GM21717 (cell line): Measurements from ENCODE around the gene SLC25A31.

ENCODE experiments used
- ATAC-seq: cut with Tn5 transposase; IDR thresholded peaks from one replicate; pipeline ENCODE4 v1.9.1; 2021; ENCODE audit warnings: mild to moderate bottlenecking, moderate library complexity; ENCODE audit not compliant: unreplicated experiment

SLC25A31 gene

DNA sequence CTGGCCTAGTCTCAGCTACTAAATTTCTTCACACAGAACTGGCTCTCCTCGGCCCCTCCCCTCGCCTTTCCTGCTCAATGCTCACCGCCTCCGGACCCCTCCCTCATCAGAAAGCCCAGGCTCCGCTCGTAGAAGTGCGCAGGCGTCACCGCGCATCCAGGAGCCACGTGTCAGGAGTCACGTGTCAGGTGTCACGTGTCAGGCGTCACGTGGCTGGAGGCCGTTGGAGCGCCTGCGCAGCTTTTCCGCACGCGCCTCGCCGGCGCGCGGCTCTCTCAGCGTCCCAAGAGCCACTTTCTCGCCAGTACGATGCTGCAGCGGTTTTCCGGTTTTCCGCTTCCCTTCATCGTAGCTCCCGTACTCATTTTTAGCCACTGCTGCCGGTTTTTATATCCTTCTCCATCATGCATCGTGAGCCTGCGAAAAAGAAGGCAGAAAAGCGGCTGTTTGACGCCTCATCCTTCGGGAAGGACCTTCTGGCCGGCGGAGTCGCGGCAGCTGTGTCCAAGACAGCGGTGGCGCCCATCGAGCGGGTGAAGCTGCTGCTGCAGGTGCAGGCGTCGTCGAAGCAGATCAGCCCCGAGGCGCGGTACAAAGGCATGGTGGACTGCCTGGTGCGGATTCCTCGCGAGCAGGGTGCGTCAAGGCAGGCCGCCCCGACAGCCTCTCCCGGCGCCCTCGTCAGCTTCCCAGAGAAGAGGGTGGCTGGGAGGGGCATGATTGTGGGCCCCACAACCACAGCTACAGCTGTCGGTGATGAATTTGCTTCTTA, at the start of gene SLC25A31:
SLC25A31 (plus strand) TSS at position 259 of the 772 bp plus-strand sequence; CDS start at position 405, 146 bp downstream.
- ATAC-seq: no peak

DNA sequence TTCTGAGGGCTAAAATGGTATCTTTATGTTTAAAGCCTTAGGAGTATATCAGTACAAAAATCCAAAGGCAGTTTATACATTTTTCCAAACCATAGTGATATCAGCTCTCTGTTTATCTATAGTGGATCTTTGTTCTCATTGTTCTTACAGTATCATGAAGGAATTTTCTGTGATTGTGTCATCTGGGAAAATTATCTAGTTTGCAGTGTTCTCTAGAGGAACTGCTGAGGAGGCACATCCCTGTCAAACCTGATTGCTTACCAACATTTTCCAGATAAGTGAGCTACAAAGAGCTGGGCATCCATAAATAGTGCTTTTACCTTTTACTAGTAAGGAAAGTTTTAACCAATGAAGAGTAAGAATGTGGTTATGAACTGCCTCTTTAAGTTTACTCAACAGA, 44.9 kb upstream of the SLC25A31 start:
- ATAC-seq: no peak

DNA sequence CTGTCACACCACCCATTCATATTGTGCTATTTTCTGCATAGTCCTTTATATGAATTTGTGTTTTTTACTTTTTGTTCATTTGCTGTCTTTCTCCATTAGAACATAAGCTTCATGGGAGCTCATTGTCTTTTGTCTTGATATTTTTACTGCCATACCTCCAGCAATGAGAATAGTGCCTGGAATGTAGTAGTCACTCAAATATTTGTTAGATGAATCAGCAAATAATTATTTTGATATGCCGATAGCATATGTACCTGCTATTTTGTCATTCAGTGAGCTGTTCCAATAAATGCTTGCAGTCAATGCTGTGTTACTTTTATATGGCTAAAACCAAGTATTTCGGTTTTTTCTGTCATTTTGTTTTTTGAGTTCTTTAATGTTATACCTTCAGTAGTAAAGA, 43.5 kb upstream of the SLC25A31 start:
- ATAC-seq: no peak

DNA sequence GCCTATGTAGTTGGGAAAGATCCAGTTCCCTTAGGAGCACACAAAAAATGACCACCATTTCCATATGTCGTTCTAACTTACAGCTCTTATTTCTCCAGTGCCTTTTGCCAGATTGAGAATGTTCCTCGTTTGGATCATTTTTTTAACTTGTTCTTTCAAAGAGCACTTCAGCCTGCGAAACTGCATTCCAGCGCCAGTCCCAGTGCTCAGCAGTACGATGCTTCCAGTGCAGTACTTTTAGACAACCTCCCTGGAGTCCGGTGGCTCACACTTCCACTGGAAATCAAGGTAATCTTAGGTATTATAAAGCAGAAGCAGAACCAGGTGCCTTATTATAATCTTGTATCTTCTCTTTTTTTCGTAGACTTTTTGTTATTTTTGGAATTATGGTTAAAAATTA, 42.6 kb upstream of the SLC25A31 start:
- no peak for ATAC-seq

GRCh38 chr4:127698789-127699200, 31.4 kb upstream of the SLC25A31 start:
- ATAC-seq: peak; percentile 100

GRCh38 chr4:127708985-127709384, 21.2 kb upstream of the SLC25A31 start:
- no peak for ATAC-seq

DNA sequence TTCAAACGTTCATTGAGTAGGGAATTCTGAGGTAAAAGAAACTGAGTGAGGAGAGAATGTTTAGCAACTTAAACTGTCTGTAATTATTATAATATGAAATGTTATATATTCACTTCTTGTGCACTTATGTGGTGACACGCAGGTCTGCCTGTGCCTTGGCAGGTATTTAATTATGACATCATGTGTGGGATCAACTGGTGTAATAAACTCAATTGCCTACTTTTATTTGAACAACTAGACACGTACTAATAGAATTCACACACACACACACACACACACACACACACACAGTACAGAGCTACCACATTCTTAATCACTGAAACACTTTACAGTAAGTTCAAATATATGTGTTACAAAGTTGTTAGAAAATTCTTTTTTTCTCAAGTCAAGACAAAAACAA, 20.7 kb upstream of the SLC25A31 start:
- no peak for ATAC-seq

DNA sequence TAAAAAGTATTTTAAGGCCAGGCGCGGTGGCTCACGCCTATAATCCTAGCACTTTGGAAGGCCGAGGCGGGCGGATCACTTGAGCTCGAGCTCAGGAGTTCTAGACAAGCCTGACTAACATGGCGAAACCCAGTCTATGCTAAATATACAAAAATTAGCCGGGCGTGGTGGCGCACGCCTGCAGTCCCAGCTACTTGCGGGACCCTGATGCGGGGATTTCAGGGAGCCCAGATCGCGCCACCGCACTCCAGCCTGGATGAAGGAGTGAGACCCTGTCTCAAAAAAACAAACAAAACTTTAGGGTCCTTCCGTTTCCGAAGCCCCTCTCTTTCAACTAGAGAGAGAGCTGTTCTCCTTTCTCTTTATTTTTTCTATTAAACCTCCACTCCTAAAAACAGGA, 1.2 kb downstream of the SLC25A31 start:
- no peak for ATAC-seq

DNA sequence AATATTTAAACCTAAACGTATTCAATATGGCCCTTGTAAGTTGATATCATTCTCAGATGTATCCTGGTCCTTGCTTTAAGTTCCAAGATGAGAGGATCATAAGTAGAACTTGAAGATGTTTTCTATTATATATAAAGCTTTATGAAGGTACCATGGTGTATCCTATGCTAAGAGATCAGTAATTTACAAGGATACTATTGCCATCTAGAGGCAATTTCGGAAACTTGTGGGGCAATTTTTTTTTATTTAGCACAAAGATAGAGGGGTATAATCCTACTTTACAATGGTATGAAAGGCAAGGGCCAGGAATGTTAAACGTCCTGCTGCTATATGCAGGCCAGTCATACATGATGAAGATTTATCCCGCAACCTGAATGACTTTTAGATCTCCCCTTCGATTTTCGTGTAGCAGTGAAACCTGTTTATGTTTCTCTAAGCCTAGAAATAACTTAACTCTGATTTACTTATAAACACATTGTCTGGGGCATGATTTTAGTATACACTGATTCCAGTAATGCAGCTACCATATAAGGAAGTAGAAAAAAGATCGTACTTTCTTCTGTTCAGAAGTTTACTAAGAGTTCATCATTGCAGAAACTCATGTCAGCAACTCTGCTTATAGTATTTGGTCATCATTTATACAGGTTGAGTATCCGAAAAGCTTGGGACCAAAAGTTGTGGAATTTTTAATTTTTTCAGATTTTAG, 2.6 kb downstream of the SLC25A31 start:
- no peak for ATAC-seq

- no peak for ATAC-seq
Observed at GRCh38 chr4:127734976-127735375, 4.8 kb downstream of the SLC25A31 start.

DNA sequence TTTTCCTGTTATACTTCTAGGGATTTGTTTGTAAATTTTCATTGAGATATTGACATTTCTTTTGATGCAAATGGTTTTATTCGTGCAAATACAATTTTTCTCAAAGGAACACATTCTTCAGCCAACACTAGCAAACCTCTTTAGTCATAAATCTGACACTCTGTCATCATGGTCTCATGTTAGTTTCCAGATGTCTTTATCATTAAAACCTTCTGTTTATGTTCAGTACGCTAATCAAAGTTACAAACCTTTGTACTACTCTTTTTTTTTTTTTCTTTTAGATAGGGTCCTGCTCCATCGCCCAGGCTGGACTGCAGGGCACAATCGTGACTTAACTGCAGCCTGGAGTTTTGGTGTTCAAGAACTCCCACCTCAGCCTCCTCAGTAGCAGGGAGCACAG, 7.1 kb downstream of the SLC25A31 start:
- ATAC-seq: no peak

- no peak for ATAC-seq
Observed at GRCh38 chr4:127741247-127741646, 11.0 kb downstream of the SLC25A31 start.

DNA sequence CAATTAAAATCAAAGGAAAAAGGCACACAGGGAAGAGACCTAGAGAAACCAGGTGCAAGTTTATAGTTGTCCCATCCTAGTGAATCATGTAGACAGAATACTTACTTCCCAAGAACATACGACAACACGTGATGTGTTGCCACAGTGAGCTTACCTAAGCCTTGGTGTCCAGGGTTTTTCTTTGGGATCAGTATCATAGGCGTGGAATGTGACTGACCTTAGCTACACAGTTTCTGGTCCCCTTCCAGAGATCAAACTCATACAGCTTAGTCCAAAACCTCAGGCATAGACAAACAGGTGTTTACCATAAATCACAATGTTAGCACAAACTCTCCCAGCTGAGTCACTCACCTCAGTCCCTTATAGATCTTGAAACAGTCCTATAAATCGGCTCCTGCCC, 17.7 kb downstream of the SLC25A31 start:
- ATAC-seq: no peak

GRCh38 chr4:127748957-127749356, 18.8 kb downstream of the SLC25A31 start:
- ATAC-seq: no peak

- ATAC-seq: no peak
Observed at GRCh38 chr4:127756906-127757305, 26.7 kb downstream of the SLC25A31 start.

DNA sequence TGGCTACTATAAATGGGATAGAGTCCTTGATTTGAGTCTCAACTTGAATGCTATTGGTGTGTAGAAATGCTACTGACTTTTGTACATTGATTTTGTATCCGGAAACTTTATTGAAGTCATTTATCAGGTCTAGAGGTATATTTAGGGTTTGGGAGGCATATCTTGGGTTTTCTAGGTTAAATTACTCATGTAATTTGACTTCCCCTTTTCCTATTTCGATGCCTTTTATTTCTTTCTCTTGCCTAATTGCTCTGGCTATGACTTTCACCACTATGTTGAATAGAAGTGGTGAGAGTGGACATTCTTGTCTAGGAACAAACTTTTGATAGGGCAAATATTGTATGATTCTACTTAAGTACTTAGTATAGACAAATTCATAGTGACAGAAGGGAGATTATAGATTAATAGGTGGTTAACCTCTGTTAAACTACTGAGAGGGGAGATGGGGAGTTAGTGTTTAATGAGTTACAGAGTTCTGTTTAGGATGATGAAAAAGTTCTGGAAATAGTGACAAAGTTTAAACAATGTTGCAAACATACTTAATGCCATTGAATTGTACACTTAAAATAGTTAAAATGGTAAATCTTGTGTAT, 29.1 kb downstream of the SLC25A31 start:
- ATAC-seq: no peak

GRCh38 chr4:127759893-127760292, 29.7 kb downstream of the SLC25A31 start:
- ATAC-seq: no peak

- no peak for ATAC-seq
Observed at GRCh38 chr4:127771535-127772275, 41.5 kb downstream of the SLC25A31 start.

DNA sequence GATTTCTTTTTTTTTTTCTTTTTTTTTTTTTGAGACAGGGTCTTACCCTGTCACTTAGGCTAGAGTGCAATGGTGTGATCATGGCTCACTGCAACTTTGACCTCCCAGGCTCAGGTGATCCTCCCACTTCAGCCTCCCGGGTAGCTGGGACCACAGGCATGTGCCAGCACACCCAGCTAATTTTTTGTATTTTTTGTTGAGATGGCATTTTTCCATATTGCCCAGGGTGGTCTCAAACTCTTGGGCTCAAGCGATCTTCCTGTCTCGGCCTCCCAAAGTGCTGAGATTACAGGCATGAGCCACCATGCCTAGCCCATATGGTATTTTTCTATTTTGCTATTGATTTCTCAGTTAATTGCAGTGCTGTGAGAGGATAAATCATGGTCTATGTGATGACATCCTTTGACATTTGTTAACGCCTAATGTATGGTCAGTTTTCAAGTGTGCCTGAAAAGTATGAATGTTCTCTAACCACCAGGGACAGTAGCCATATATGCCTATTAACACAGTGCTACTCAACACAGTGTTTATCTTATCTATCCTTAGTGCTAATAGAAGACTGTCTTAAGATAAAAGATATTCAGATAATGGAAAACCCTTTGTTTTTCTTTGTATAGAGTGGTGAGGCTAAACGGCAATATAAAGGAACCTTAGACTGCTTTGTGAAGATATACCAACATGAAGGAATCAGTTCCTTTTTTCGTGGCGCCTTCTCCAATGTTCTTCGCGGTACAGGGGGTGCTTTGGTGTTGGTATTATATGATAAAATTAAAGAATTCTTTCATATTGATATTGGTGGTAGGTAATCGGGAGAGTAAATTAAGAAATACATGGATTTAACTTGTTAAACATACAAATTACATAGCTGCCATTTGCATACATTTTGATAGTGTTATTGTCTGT, 42.8 kb downstream of the SLC25A31 start:
- ATAC-seq: no peak

GRCh38 chr4:127775843-127776242, 45.6 kb downstream of the SLC25A31 start:
- ATAC-seq: peak; percentile 49
